OCI-LY1 (cell line): ENCODE measurements around the gene DHRS7B.

Experiments
- EZH2 ChIP-seq: fragments of 200-600 bp; sonication (generic), shearing (Covaris generic); IDR thresholded peaks from 2 replicates; pipeline ENCODE4 v1.8.0; 2017; ENCODE audit warnings: borderline replicate concordance, mixed run types, mild to moderate bottlenecking, antibody characterized with exemption, low read length, moderate library complexity, mixed read lengths
- TF ChIP-seq, protein P1 (sequence below): fragments of 200-600 bp; sonication (generic), shearing (Covaris generic); IDR thresholded peaks from 2 replicates; pipeline ENCODE4 v1.5.1; 2017; ENCODE audit warnings: mild to moderate bottlenecking, antibody characterized with exemption, low read length, moderate library complexity, mixed read lengths

GRCh38 chr17:21140911-21141310, 14.1 kb downstream of the DHRS7B start:
- TF ChIP-seq EZH2: no peak
- TF ChIP-seq, protein P1, sequence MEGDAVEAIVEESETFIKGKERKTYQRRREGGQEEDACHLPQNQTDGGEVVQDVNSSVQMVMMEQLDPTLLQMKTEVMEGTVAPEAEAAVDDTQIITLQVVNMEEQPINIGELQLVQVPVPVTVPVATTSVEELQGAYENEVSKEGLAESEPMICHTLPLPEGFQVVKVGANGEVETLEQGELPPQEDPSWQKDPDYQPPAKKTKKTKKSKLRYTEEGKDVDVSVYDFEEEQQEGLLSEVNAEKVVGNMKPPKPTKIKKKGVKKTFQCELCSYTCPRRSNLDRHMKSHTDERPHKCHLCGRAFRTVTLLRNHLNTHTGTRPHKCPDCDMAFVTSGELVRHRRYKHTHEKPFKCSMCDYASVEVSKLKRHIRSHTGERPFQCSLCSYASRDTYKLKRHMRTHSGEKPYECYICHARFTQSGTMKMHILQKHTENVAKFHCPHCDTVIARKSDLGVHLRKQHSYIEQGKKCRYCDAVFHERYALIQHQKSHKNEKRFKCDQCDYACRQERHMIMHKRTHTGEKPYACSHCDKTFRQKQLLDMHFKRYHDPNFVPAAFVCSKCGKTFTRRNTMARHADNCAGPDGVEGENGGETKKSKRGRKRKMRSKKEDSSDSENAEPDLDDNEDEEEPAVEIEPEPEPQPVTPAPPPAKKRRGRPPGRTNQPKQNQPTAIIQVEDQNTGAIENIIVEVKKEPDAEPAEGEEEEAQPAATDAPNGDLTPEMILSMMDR: no peak
